Islet of Langerhans (tissue), 1 donor: Measurements from ENCODE around the gene NEMP2.
"Not testable (repeated sequence)": the region's sequence is repeated elsewhere in the genome, so short reads cannot be mapped to it uniquely, and the experiment has no call there.

ENCODE experiments used
- FAIRE-seq: peaks from one replicate; lab custom pipeline; 2011; peaks lifted over from hg19 to GRCh38; lab: Jason Lieb, UNC

NEMP2 gene

GRCh38 chr2:190490502-190490901, 44.0 kb downstream of the NEMP2 start:
- FAIRE-seq = no peak

GRCh38 chr2:190489475-190489874, 45.0 kb downstream of the NEMP2 start:
- FAIRE-seq = no peak

GRCh38 chr2:190488516-190489233, 45.8 kb downstream of the NEMP2 start:
- FAIRE-seq = no peak

- no peak for FAIRE-seq
These were observed 48.4 kb downstream of the NEMP2 start for GRCh38 chr2:190486037-190486623.

- no peak for FAIRE-seq
These were observed 52.1 kb downstream of the NEMP2 start for GRCh38 chr2:190482451-190482850.

- no peak for FAIRE-seq
These were observed 53.2 kb downstream of the NEMP2 start for GRCh38 chr2:190481339-190481738.

- FAIRE-seq = no peak
These were observed 55.8 kb downstream of the NEMP2 start for GRCh38 chr2:190478572-190479195.

GRCh38 chr2:190477661-190478454, 56.7 kb downstream of the NEMP2 start:
- FAIRE-seq = peak; percentile 82

- FAIRE-seq = no peak
These were observed 64.2 kb downstream of the NEMP2 start for GRCh38 chr2:190470256-190470826.

- no peak for FAIRE-seq
These were observed 64.8 kb downstream of the NEMP2 start for GRCh38 chr2:190469771-190470170.

GRCh38 chr2:190468814-190469569, 65.5 kb downstream of the NEMP2 start:
- peak; percentile 100 for FAIRE-seq

GRCh38 chr2:190468354-190468753, 66.2 kb downstream of the NEMP2 start:
- not testable (repeated sequence) for FAIRE-seq

GRCh38 chr2:190467575-190468083, 66.9 kb downstream of the NEMP2 start:
- FAIRE-seq = no peak

- FAIRE-seq = no peak
These were observed 67.6 kb downstream of the NEMP2 start for GRCh38 chr2:190466819-190467446.

GRCh38 chr2:190465060-190465459, 69.5 kb downstream of the NEMP2 start:
- no peak for FAIRE-seq

GRCh38 chr2:190462611-190463010, 71.9 kb downstream of the NEMP2 start:
- no peak for FAIRE-seq

GRCh38 chr2:190462181-190462580, 72.3 kb downstream of the NEMP2 start:
- FAIRE-seq = no peak

- no peak for FAIRE-seq
These were observed 74.0 kb downstream of the NEMP2 start for GRCh38 chr2:190460487-190460886.

GRCh38 chr2:190459881-190460280, 74.6 kb downstream of the NEMP2 start:
- no peak for FAIRE-seq

- FAIRE-seq = no peak
These were observed 76.0 kb downstream of the NEMP2 start for GRCh38 chr2:190458352-190459107.
